AG09319 (cell line): ENCODE measurements around the gene NPEPL1.

Experiments used
- DNase-seq: peaks from one replicate; pipeline ENCODE4 v3.0.0-alpha.2; 2010; ENCODE audit warnings: low read depth; ENCODE audit errors: extremely low read depth
- CTCF ChIP-seq: IDR thresholded peaks from 2 replicates; pipeline ENCODE4 v1.5.1; 2011; ENCODE audit warnings: low read depth, mild to moderate bottlenecking, inconsistent platforms, low read length, moderate library complexity

NPEPL1 gene

GRCh38 chr20:58660855-58661597 lies 31.6 kb upstream of the NPEPL1 start:
- TF ChIP-seq CTCF, result no peak
- DNase-seq, result no peak

GRCh38 chr20:58661598-58662473 lies 30.8 kb upstream of the NPEPL1 start:
- no peak for TF ChIP-seq CTCF
- no peak for DNase-seq

- TF ChIP-seq CTCF, result no peak
- no peak for DNase-seq
These were observed 28.3 kb upstream of the NPEPL1 start for GRCh38 chr20:58664331-58664730.

GRCh38 chr20:58664883-58665282 lies 27.7 kb upstream of the NPEPL1 start:
- DNase-seq, result no peak
- no peak for TF ChIP-seq CTCF

- TF ChIP-seq CTCF, result no peak
- DNase-seq, result no peak
These were observed 27.0 kb upstream of the NPEPL1 start for GRCh38 chr20:58665606-58666005.

GRCh38 chr20:58666702-58667101 lies 25.9 kb upstream of the NPEPL1 start:
- TF ChIP-seq CTCF, result no peak
- no peak for DNase-seq

- no peak for DNase-seq
- TF ChIP-seq CTCF, result no peak
These were observed 24.6 kb upstream of the NPEPL1 start for GRCh38 chr20:58667975-58668374.
